HCT116 (cell line): ENCODE measurements around the gene TAMALIN. TPM values are rescaled to one million over a fixed set of nuclear protein-coding genes. Genes with fewer than 3 reads are reported as not detected.

ENCODE experiments used
- ATAC-seq: fragments of 200-7000 bp; cut with Tn5 transposase; 2 replicates; pipeline ENCODE4 v1.9.1; 2020; ENCODE audit warnings: mild to moderate bottlenecking, moderate library complexity
- BruUV-seq: library from RNA; stranded (reverse); fragments of 400-500 nt; replicated peaks from 2 replicates; lab custom pipeline; 2021; lab: Mats Ljungman, UMichigan
- CTCF ChIA-PET: fragments of 300-600 bp; sonication (Branson Sonifier 250); formaldehyde crosslinking; loops from one replicate; lab custom pipeline; 2021; ENCODE audit warnings: antibody characterized with exemption; lab: Charles Lee
- POLR2A ChIA-PET: fragments of 300-600, 350-600 bp; sonication (Branson Sonifier 250); formaldehyde crosslinking; loops from one replicate; lab custom pipeline; 2021; ENCODE audit warnings: antibody characterized with exemption; lab: Charles Lee
- RAD21 ChIA-PET, 2 experiments: fragments of 300-600 bp; sonication (Branson Sonifier 250); formaldehyde crosslinking; loops; one replicate each; lab custom pipeline; 2023; ENCODE audit warnings: low total read pairs in 2 of 2; ENCODE audit not compliant: uncharacterized antibody in 2 of 2, unreplicated experiment in 2 of 2, low non-redundant PET in 1 of 2; lab: Charles Lee
- DNase-seq: peaks from one replicate; pipeline ENCODE4 v3.0.0-alpha.2; 2010; ENCODE audit warnings: low read depth, low spot score
- H2AFZ ChIP-seq: fragments of 200-600 bp; shearing (Covaris generic), sonication (generic); 2 replicates; pipeline ENCODE4 v1.6.1; 2017; ENCODE audit warnings: low read depth, mixed run types, mixed read lengths, antibody characterized with exemption, low read length; ENCODE audit not compliant: poor library complexity, severe bottlenecking
- H3K27ac ChIP-seq: 2 replicates; pipeline ENCODE4 v1.5.1; 2012; ENCODE audit warnings: low read depth, low read length
- H3K27me3 ChIP-seq: fragments of 200-600 bp; sonication (generic); 2 replicates; pipeline ENCODE4 v1.6.1; 2016; ENCODE audit warnings: mixed run types, low read length, mixed read lengths; ENCODE audit not compliant: insufficient read depth
- H3K36me3 ChIP-seq, 2 experiments: fragments of 200-500 bp in 1 of 2; fragments of 200-600 bp in 1 of 2; sonication (Bioruptor generic) in 1 of 2; sonication (generic) in 1 of 2; 2 replicates each; pipeline versions ENCODE4 v1.5.1 to v1.6.1; 2014 to 2016; ENCODE audit warnings: low read length in 2 of 2, inconsistent platforms in 1 of 2, mixed read lengths in 1 of 2, mixed run types in 1 of 2; ENCODE audit not compliant: insufficient read depth in 2 of 2, control insufficient read depth in 1 of 2
- H3K4me1 ChIP-seq, 2 experiments: fragments of 200-600 bp in 1 of 2; sonication (generic) in 1 of 2; 2 replicates each; pipeline versions ENCODE4 v1.5.1 to v1.6.1; 2012 to 2017; ENCODE audit warnings: low read length in 2 of 2, inconsistent platforms in 1 of 2, mild to moderate bottlenecking in 1 of 2, mixed read lengths in 1 of 2, mixed run types in 1 of 2, moderate library complexity in 1 of 2; ENCODE audit not compliant: insufficient read depth in 2 of 2, control insufficient read depth in 1 of 2
- H3K4me2 ChIP-seq: fragments of 200-600 bp; sonication (generic); 2 replicates; pipeline ENCODE4 v1.6.1; 2017; ENCODE audit warnings: mixed run types, low read length, mixed read lengths
- H3K4me3 ChIP-seq, 2 experiments: fragments of 200-600 bp in 1 of 2; sonication (generic) in 1 of 2; replicated peaks in 1 of 2; 2 replicates each; pipeline ENCODE4 v1.5.1; 2011 to 2016; ENCODE audit warnings: low read length in 2 of 2, control low read depth in 1 of 2, low read depth in 1 of 2, mild to moderate bottlenecking in 1 of 2, mixed read lengths in 1 of 2, mixed run types in 1 of 2
- H3K79me2 ChIP-seq: fragments of 200-600 bp; sonication (generic); 2 replicates; pipeline ENCODE4 v1.6.1; 2017; ENCODE audit warnings: mild to moderate bottlenecking, mixed run types, low read length, moderate library complexity, mixed read lengths; ENCODE audit not compliant: insufficient read depth
- H3K9ac ChIP-seq: fragments of 200-600 bp; sonication (generic); 2 replicates; pipeline ENCODE4 v1.6.1; 2016; ENCODE audit warnings: low read length, mixed read lengths
- H3K9me2 ChIP-seq: fragments of 200-600 bp; sonication (generic), shearing (Covaris generic); 2 replicates; pipeline ENCODE4 v1.6.1; 2017; ENCODE audit warnings: mixed run types, mild to moderate bottlenecking, moderate library complexity; ENCODE audit not compliant: insufficient read depth
- H3K9me3 ChIP-seq, 2 experiments: fragments of 200-500 bp in 1 of 2; fragments of 200-600 bp in 1 of 2; sonication (Bioruptor generic) in 1 of 2; sonication (generic) in 1 of 2; 2 replicates each; pipeline ENCODE4 v1.6.1; 2014 to 2017; ENCODE audit warnings: low read length in 2 of 2, mixed read lengths in 2 of 2, inconsistent platforms in 1 of 2, low read depth in 1 of 2, mild to moderate bottlenecking in 1 of 2, mixed run types in 1 of 2, moderate library complexity in 1 of 2; ENCODE audit not compliant: control insufficient read depth in 1 of 2, insufficient read depth in 1 of 2
- H4K20me1 ChIP-seq: fragments of 200-600 bp; sonication (generic), shearing (Covaris generic); 2 replicates; pipeline ENCODE4 v1.6.1; 2017; ENCODE audit warnings: mixed run types, mild to moderate bottlenecking, moderate library complexity; ENCODE audit not compliant: insufficient read depth
- ATF3 ChIP-seq: IDR thresholded peaks from 2 replicates; pipeline ENCODE4 v1.6.1; 2012
- CBX3 ChIP-seq: IDR thresholded peaks from 2 replicates; pipeline ENCODE4 v1.6.1; 2012; ENCODE audit warnings: low read depth
- CEBPB ChIP-seq: IDR thresholded peaks from 2 replicates; pipeline ENCODE4 v1.6.1; 2012; ENCODE audit warnings: low read depth
- ELF1 ChIP-seq: IDR thresholded peaks from 2 replicates; pipeline ENCODE4 v1.6.1; 2012; ENCODE audit warnings: low read depth, borderline replicate concordance
- EZH2 ChIP-seq: fragments of 200-600 bp; sonication (generic); IDR thresholded peaks from 2 replicates; pipeline ENCODE4 v1.6.1; 2017; ENCODE audit warnings: antibody characterized with exemption, mixed run types
- EZH2phosphoT487 ChIP-seq: fragments of 200-600 bp; IDR thresholded peaks from 2 replicates; pipeline ENCODE4 v1.6.1; 2018; ENCODE audit warnings: antibody characterized with exemption, borderline replicate concordance
- FOSL1 ChIP-seq: IDR thresholded peaks from 2 replicates; pipeline ENCODE4 v1.6.1; 2012; ENCODE audit warnings: low read depth
- MAX ChIP-seq: IDR thresholded peaks from 2 replicates; pipeline ENCODE4 v1.6.1; 2012
- POLR2A ChIP-seq: IDR thresholded peaks from 2 replicates; pipeline ENCODE4 v1.7.0; 2011; ENCODE audit warnings: borderline replicate concordance; ENCODE audit not compliant: insufficient read depth, insufficient read length; ENCODE audit errors: extremely low read depth
- POLR2AphosphoS5 ChIP-seq: IDR thresholded peaks from 2 replicates; pipeline ENCODE4 v1.6.1; 2011; ENCODE audit warnings: mild to moderate bottlenecking, low read depth, low read length, moderate library complexity
- RAD21 ChIP-seq: IDR thresholded peaks from 2 replicates; pipeline ENCODE4 v1.6.1; 2012; ENCODE audit warnings: low read depth, mild to moderate bottlenecking
- REST ChIP-seq: IDR thresholded peaks from 2 replicates; pipeline ENCODE4 v1.6.1; 2012; ENCODE audit warnings: low read depth
- SIN3A ChIP-seq: IDR thresholded peaks from 2 replicates; pipeline ENCODE4 v1.6.1; 2012; ENCODE audit warnings: low read depth
- SP1 ChIP-seq: IDR thresholded peaks from 2 replicates; pipeline ENCODE4 v1.6.1; 2012; ENCODE audit warnings: low read depth
- SRF ChIP-seq: IDR thresholded peaks from 2 replicates; pipeline ENCODE4 v1.6.1; 2012; ENCODE audit warnings: low read depth
- TCF7L2 ChIP-seq: IDR thresholded peaks from 2 replicates; pipeline ENCODE4 v1.7.0; 2011; ENCODE audit warnings: borderline replicate concordance, inconsistent platforms; ENCODE audit not compliant: insufficient read depth, insufficient read length; ENCODE audit errors: extremely low read depth
- YY1 ChIP-seq: IDR thresholded peaks from 2 replicates; pipeline ENCODE4 v1.6.1; 2011; ENCODE audit warnings: low read length, low read depth, moderate library complexity, mild to moderate bottlenecking; ENCODE audit not compliant: insufficient replicate concordance; ENCODE audit errors: extremely low read depth
- ZBTB33 ChIP-seq: IDR thresholded peaks from 2 replicates; pipeline ENCODE4 v1.6.1; 2011; ENCODE audit warnings: mild to moderate bottlenecking, low read length, moderate library complexity; ENCODE audit not compliant: insufficient replicate concordance; ENCODE audit errors: extremely low read depth
- ZFX ChIP-seq: fragments of 450-650 bp; IDR thresholded peaks from 2 replicates; pipeline ENCODE4 v1.6.1; 2017
- ZNF274 ChIP-seq: fragments of 200-500 bp; sonication (Bioruptor generic); IDR thresholded peaks from 2 replicates; pipeline ENCODE4 v1.6.1; 2014; ENCODE audit warnings: mild to moderate bottlenecking, low read depth, low read length, inconsistent platforms
- intact Hi-C: fragments of 100-400 bp; cut with micrococcal nuclease; formaldehyde crosslinking; loops from 2 replicates; pipeline ENCODE4 v1.10.0; 2022
- total RNA-seq: library from RNA; stranded (reverse); gene quantifications from one replicate; pipeline ENCODE4 v1.2.1, GENCODE V29; 2021; ENCODE audit not compliant: unreplicated experiment

Gene TAMALIN
- total RNA-seq, 1 experiment from 2014 or later, result 1.1 TPM

GRCh38 chr12:52035190-52035589 is 28.4 kb downstream of the TAMALIN start:
- H3K4me3 ChIP-seq, result no peak overlapping the region
- no peak for ATAC-seq
- no peaks in the 10 kb centered on the region for H3K9me3 ChIP-seq
- peaks cover 17 to 43% of the 10 kb centered on the region in 2 experiments for H3K4me1 ChIP-seq
- no peak overlapping the region for H3K4me2 ChIP-seq
- TF ChIP-seq SP1, result no peak
- no peak for TF ChIP-seq SRF
- no peak for TF ChIP-seq POLR2A
- no peak for TF ChIP-seq ZNF274
- TF ChIP-seq TCF7L2, result no peak
- TF ChIP-seq POLR2AphosphoS5, result no peak
- TF ChIP-seq SIN3A, result no peak
- no peak for TF ChIP-seq CBX3
- TF ChIP-seq ZFX, result no peak
- TF ChIP-seq EZH2phosphoT487, result no peak
- TF ChIP-seq CEBPB, result no peak
- no peak for TF ChIP-seq MAX
- TF ChIP-seq ZBTB33, result no peak
- TF ChIP-seq EZH2, result no peak
- TF ChIP-seq ELF1, result no peak
- no peak for TF ChIP-seq RAD21
- no peak for TF ChIP-seq REST
- no peak for TF ChIP-seq ATF3
- no peak for TF ChIP-seq FOSL1
- TF ChIP-seq YY1, result no peak
- ChIA-PET POLR2A (no interaction called here), CTCF (interaction anchor here (1.1 to 5.2 kb wide), 2 partner anchors 10 to 16 kb away, joined by 4 to 29 read pairs; partner anchors contain the start of gene NR4A1), RAD21 (no interaction called here)
- H2AFZ ChIP-seq, result no peak overlapping the region
- DNase-seq, result no peak
- H3K9ac ChIP-seq, result no peak overlapping the region
- intact Hi-C loops, result no loop called here
- BruUV-seq, result no TSS peak
- no peaks in the 10 kb centered on the region for H3K36me3 ChIP-seq
- H3K79me2 ChIP-seq, result peaks cover 26% of the 10 kb centered on the region
- no peaks in the 10 kb centered on the region for H3K9me2 ChIP-seq
- no peak overlapping the region for H3K27ac ChIP-seq
- H3K27me3 ChIP-seq, result no peaks in the 10 kb centered on the region
- no peaks in the 10 kb centered on the region for H4K20me1 ChIP-seq
